COLO668 (cell line): Measurements from ENCODE around the gene PCDHB6.
A peak's percentile ranks its signal among the peaks of the same experiment; 100 is the strongest.
"Not testable (repeated sequence)": the region's sequence is repeated elsewhere in the genome, so short reads cannot be mapped to it uniquely, and the experiment has no call there.

Experiments
- DNase-seq: peaks from one replicate; lab custom pipeline; 2025; ENCODE audit not compliant: unreplicated experiment; lab: John Stamatoyannopoulos, UW

The PCDHB6 gene

GRCh38 chr5:141149812-141150211 lies at the start of gene PCDHB6:
Gene PCDHB6 (plus strand): TSS chr5:141150057. CDS start chr5:141150258, 201 bp downstream.
- DNase-seq, result no peak

DNA sequence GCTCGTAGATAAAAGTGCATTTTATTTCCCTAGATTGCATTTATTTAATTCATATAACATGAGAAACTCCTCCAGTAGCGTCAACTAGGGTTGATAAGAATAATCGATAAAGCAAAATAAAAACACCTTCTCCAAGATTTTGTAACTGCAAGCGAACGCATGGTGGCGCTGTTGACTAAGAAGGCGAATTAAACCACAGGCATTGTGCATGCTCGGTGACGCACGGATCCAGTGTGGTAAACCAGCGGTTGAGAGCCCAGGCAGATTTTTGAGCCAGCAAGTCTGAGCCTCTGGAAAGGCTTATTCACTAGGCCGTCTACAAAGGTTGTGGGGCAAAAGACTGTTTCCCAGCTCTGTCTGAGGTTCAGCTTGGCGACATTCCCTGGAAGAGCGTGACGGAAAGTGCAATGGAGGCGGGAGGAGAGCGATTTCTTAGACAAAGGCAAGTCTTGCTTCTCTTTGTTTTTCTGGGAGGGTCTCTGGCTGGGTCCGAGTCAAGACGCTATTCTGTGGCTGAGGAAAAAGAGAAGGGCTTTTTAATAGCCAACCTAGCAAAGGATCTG lies 49.5 kb upstream of the PCDHB6 start, which contains the start of gene PCDHB3:
PCDHB3 (plus strand) TSS at position 231 of the 563 bp plus-strand sequence; CDS start at position 408, 177 bp downstream.
- no peak for DNase-seq

DNA sequence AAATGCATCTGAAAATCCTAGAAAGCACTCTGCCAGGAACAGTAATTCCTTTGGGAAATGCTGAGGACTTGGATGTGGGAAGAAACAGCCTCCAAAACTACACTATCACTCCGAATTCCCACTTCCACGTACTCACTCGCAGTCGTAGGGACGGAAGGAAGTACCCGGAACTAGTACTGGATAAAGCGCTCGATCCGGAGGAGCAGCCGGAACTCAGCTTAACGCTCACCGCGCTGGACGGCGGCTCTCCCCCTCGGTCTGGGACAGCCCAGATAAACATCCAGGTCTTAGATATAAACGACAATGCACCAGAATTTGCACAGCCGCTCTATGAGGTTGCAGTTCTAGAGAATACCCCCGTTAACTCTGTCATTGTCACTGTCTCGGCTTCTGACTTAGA lies 48.8 kb upstream of the PCDHB6 start:
- no peak for DNase-seq

GRCh38 chr5:141102070-141102469 lies 47.8 kb upstream of the PCDHB6 start:
- not testable (repeated sequence) for DNase-seq

DNA sequence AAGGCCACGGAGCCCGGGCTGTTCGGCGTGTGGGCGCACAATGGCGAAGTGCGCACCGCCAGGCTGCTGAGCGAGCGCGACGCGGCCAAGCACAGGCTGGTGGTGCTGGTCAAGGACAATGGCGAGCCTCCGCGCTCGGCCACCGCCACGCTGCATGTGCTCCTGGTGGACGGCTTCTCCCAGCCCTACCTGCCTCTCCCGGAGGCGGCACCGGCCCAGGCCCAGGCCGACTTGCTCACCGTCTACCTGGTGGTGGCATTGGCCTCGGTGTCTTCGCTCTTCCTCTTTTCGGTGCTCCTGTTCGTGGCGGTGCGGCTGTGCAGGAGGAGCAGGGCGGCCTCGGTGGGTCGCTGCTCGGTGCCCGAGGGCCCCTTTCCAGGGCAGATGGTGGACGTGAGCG lies 47.4 kb upstream of the PCDHB6 start:
- DNase-seq, result not testable (repeated sequence)

GRCh38 chr5:141105350-141105749 lies 44.5 kb upstream of the PCDHB6 start:
- DNase-seq, result no peak

GRCh38 chr5:141119250-141119649 lies 30.6 kb upstream of the PCDHB6 start:
- DNase-seq, result no peak

DNA sequence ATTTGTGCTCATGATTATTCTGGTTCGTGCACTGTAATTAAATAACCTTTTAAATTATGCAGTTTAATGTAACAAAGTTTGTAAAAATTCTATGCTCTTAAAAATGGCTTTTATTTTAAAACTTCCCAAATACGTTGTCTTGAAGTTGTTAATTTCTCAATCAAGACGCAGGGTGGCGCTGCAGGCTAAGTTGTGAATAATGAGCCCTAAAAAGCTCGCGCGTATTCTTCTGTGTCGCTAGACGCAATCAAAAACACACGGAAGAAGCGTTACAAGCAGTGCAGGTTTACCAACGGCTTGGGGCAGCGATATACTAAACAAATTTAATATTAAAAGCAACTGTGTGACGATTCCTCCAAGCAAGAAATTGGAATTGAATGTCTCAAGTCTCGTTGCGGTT lies 28.3 kb upstream of the PCDHB6 start, which contains the start of gene PCDHB4:
PCDHB4 (plus strand) TSS at position 256 of the 400 bp plus-strand sequence. CDS start 181 bp downstream, outside the sequence.
- DNase-seq, result no peak

DNA sequence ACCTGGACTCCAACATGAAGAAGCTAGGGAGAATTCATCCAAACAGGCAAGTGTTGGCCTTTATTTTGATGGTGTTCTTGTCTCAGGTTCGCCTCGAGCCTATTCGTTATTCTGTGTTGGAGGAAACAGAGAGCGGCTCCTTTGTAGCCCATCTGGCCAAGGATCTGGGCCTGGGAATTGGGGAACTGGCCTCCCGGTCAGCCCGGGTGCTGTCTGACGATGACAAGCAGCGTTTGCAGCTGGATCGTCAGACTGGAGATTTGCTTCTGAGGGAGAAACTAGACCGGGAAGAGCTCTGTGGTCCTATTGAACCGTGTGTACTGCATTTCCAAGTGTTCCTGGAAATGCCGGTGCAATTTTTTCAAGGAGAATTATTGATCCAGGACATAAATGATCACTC lies 27.9 kb upstream of the PCDHB6 start:
- DNase-seq, result no peak

GRCh38 chr5:141123396-141124135 lies 26.3 kb upstream of the PCDHB6 start:
- not testable (repeated sequence) for DNase-seq

DNA sequence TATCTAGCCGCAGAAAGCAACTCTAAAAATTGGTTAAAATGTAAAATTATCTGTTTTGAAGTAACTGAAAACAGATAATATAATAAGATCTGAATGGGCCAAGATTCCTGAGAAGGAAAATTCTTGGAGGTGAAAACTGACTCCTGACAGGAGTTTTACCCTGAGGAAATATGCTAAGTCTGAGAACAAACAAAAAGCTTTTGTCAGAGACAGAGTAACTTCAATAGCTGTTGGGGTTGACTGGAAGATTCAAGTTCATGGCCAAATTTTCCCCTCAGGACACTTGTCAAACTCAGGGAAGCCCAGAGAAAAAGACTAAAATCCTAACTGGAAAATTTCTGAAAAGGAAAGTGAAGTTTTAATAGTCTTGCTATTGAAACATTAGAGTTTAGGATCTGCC lies 22.6 kb upstream of the PCDHB6 start:
- DNase-seq, result no peak

- peak; percentile 71 for DNase-seq
These were observed 14.7 kb upstream of the PCDHB6 start, which contains the start of gene PCDHB5 for GRCh38 chr5:141135030-141135717. Gene PCDHB5 (plus strand): TSS chr5:141135206. CDS start chr5:141135435, 229 bp downstream.

DNA sequence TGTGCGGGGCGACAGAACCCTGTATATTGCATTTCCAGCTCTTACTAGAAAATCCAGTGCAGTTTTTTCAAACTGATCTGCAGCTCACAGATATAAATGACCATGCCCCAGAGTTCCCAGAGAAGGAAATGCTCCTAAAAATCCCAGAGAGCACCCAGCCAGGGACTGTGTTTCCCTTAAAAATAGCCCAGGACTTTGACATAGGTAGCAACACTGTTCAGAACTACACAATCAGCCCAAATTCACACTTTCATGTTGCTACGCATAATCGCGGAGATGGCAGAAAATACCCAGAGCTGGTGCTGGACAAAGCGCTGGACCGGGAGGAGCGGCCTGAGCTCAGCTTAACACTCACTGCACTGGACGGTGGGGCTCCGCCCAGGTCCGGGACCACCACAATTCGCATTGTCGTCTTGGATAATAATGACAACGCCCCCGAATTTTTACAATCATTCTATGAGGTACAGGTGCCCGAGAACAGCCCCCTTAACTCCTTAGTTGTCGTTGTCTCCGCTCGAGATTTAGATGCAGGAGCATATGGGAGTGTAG lies 14.1 kb upstream of the PCDHB6 start:
- DNase-seq, result no peak

DNA sequence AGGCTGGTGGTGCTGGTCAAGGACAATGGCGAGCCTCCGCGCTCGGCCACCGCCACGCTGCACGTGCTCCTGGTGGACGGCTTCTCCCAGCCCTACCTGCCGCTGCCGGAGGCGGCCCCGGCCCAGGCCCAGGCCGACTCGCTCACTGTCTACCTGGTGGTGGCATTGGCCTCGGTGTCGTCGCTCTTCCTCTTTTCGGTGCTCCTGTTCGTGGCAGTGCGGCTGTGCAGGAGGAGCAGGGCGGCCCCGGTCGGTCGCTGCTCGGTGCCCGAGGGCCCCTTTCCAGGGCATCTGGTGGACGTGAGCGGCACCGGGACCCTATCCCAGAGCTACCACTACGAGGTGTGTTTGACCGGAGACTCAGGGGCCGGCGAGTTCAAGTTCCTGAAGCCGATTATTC lies 12.5 kb upstream of the PCDHB6 start:
- DNase-seq, result not testable (repeated sequence)

DNA sequence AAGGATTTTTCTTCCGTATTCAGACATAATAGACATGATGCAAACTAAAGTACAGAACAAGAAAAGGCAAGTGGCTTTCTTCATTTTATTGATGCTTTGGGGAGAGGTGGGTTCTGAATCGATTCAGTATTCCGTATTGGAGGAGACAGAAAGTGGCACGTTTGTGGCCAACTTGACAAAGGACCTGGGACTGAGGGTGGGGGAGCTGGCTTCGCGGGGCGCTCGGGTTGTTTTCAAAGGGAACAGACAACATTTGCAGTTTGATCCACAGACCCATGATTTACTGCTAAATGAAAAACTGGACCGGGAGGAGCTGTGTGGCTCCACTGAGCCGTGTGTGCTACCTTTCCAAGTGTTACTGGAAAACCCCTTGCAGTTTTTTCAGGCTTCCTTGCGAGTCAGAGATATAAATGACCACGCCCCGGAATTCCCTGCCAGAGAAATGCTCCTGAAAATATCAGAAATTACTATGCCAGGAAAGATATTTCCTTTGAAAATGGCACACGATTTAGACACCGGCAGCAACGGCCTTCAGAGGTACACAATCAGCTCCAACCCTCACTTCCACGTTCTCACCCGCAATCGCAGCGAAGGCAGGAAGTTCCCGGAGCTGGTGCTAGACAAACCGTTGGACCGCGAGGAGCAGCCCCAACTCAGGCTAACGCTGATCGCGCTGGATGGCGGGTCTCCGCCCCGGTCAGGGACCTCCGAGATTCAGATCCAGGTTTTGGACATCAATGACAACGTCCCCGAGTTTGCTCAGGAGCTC lies 551 bp downstream of the PCDHB6 start:
- DNase-seq, result no peak

- DNase-seq, result no peak
These were observed 1.1 kb downstream of the PCDHB6 start for GRCh38 chr5:141150993-141151325.

- DNase-seq, result not testable (repeated sequence)
These were observed 1.8 kb downstream of the PCDHB6 start for GRCh38 chr5:141151632-141152031.

GRCh38 chr5:141152096-141152495 lies 2.2 kb downstream of the PCDHB6 start:
- DNase-seq, result not testable (repeated sequence)

DNA sequence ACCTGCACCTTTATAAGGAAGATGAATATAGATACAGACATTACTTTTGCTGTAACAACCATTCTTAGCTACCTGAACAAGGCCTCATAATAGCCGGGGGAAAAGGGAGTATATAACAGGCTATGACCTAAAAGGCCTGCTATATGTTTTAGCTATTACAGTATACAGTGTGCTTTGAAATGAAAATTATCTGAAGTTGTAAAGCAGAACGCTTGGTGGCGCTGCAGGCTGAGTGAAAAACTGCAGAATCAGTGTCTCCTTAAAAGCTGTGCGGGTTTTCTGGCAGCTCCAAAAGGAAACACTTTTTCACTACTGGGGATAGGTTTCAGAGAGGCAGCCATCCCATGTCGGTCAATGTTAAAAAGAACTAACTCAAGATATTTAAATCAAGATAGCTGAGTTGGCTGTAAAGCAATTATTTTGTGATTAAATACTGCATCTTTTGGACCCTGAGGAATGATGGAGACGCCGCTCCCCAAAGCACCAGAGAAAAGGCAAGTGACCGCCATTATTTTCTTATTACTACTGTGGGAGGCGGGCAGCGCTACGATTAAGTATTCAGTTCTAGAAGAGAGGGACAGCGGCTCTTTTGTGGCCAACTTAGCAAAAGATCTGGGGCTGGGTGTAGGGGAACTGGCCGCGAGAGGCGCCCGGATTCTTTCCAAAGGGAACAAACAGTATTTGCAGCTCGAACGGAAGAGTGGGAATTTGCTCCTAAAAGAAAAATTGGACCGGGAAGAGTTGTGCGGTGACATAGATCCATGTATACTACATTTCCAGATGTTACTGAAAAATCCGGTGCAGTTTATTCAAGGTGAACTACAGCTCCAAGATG lies 5.9 kb downstream of the PCDHB6 start:
- DNase-seq, result peak; percentile 7

DNA sequence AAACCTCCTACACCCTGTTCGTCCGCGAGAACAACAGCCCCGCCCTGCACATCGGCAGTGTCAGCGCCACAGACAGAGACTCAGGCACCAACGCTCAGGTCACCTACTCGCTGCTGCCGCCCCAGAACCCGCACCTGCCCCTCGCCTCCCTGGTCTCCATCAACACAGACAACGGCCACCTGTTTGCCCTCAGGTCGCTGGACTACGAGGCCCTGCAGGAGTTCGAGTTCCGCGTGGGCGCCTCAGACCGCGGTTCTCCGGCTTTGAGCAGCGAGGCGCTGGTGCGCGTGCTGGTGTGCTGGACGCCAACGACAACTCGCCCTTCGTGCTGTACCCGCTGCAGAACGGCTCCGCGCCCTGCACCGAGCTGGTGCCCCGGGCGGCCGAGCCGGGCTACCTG lies 7.5 kb downstream of the PCDHB6 start:
- not testable (repeated sequence) for DNase-seq
